Measurements from ENCODE around the gene TCAP. TPM values are rescaled to one million over a fixed set of nuclear protein-coding genes. Genes with fewer than 3 reads are reported as not detected.

The TCAP gene
- total RNA-seq, 1 donor from 2014 or later, result 0.55 TPM

DNA sequence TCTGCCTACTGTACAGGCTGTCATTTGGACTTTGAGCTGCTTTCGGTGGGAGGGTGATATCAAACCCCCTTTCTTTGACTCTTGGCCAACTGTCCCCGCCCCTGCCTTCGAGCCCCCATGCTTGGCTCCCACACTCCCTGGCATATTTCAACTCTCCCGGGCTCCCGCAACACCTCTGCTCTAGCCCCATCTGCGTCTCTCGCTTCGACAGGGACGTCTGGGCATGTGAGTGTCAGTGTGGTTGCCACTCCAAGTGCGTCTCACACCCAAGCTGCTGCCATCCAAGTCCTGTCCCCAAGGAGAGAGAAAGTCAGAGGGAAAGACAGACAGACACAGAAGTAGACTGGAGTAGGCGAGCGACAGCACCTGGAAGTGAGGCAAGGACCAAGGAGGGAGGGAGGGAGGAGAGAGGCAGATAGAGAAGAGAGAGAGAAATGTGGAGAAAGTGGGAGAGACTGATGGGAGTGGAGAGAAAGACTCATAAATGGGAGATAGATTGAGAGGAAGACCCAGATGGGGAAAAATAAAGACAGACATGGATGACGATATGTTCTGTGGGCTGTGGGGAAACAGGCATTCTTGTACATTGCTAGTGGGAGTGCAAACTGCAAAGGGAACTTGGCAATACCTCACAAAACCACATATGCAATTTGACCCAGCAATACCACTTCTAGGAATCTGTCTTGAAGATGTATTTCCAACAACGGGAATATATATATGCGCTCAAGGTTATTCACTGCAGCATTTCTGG is 16.4 kb upstream of the TCAP start:
- DNase-seq (ENCODE audit: low spot score) (no peak), ATAC-seq (no peak)

DNA sequence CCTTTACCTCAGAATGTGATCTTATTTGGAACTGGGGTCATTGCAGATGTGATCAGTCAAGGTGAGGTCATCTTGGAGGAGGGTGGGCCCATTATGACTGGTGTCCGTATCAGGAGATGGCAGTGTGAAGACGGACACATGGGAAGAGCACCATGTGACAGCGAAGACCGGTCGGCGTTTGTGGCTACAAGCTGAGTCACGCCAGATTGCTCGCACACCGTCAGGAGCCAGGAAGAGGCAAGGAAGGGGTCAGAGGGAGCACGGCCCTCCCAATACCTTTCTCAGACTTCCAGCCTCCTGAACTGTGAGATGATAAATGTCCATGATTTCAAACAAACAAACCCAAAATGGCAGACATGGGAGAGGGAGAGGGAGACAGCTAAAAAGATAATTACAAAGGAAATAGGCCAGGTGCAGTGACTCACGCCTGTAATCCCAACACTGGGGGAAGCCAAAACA is 15.0 kb upstream of the TCAP start:
- DNase-seq (ENCODE audit: low spot score) (no peak), ATAC-seq (no peak)

DNA sequence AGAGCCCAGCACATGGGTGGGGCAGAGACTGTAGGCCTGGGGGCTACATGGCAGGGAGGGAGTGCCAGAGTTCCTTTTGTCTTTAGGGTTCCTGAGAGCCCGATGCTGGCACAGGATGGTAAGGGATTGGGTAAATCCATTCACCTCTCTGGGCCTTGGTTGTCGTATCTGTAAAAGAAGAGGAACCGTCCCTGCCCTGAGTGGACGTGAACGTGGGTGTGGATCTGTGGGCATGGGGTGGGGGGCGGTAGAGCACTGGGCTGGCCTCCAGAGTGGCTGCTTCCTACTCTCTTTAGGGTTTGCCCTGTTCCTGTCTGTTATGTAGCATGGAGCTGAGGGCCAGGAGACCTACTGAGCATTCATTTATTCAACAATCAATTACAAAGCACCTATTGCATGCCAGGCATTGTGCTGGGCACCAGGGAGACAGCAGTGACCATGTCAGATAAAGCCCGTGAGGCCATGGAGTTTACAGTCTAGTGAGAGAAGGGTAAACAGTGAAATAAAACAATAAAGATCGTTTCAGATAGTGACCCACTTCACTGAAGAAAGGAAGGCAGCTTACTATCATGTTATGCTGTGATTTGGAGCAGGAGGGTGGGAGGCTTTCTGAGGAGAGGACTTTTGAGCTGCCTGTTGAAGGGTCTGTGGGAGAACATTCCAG is 13.1 kb upstream of the TCAP start:
- no peak for DNase-seq (ENCODE audit: low spot score)
- no peak for ATAC-seq

DNA sequence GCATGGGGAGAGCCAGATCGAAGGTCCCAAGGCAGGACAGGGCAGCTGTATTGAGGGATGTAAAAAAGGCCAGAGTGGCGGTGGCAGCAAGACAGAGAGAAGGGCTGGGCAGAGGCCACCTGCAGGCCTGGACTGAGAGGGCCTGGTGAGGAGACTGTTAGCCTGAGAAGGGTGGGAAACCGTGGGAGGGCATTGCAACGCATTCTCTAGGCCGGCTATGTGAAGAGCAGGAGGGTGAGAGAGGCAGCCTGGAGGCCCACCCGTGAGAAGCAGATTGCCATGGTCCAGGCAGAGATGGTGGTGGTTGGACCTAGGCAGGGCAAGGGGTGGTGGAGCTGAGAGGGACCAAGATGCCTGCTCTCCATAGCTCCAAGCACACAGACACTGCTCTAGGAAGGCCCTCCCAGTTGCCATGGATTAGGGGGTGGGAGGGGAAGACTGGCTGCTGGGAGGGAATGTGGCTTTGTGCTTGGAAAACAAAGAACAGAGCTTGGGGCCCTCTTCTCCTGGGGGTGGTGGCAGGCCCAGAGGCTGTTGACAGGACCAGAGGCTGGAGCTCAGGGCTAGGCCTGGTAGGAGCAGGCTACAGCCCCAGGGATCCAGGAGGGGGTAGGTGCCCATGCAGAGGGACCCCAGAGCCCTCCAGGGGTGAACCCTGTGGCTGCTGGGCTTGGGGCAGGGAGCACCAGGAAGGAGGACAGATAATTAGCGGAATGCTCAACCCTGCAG is 12.4 kb upstream of the TCAP start:
- ATAC-seq (peak; percentile 15), DNase-seq (ENCODE audit: low spot score) (no peak)

DNA sequence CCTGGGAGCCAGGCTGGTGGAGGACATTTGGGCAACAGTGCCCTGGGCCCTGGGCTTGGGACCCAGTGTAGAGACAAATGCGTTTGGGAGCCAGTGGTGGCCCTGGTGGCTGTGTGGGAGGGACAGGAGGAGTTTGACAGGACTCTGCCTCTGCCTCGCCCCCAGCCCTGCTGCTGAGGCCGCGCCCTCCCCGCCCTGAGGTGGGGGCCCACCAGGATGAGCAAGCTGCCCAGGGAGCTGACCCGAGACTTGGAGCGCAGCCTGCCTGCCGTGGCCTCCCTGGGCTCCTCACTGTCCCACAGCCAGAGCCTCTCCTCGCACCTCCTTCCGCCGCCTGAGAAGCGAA is 11.9 kb upstream of the TCAP start:
- ATAC-seq, result no peak
- DNase-seq (ENCODE audit: low spot score), result no peak

DNA sequence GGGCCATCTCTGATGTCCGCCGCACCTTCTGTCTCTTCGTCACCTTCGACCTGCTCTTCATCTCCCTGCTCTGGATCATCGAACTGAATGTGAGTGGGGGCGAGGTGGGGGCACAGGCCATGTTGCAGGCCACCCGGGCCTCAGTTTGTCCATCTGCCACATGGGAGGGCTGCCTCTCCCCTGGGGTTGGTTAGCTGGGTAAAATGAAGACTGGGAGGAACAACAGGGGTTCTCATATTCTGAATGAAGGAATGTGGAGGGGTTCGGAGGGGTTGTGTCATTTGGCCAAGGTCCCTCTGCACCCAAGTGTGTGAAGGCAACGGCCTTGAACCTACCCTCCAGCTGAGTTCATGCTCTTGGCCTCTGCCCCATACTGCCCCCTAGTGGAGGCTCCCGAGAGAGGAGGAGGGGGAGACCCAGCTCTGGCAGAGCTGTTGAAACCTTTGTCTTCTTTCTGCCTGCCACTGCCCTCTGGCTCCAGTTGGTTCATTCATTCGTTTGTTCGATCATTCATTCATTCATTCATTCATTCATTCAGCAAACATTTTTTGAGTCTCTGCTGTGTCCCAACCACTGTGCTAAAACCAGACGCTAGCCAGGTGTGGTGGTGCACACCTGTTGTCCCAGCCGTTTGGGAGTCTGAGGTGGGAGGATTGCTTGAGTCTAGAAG is 11.4 kb upstream of the TCAP start:
- peak; percentile 82 for ATAC-seq
- DNase-seq (ENCODE audit: low spot score), result no peak

DNA sequence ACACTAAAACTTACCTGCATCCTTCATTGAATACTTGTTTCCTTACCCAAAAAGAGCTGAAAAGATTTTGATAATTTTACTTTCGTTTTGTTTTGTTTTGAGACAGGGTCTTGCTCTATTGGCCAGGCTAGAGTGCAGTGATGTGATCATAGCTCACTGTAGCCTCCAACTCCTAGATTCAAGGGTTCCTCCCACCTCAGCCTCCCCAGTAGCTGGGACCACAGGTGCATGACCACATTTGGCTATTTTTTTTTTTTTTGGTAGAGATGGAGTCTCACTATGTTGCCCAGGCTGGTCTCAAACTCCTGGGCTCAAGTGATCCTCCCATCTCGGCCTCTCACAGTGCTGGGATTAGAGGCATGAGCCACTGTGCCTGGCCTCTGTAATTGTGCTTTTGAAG is 10.0 kb upstream of the TCAP start:
- DNase-seq (ENCODE audit: low spot score) (no peak), ATAC-seq (no peak)

DNA sequence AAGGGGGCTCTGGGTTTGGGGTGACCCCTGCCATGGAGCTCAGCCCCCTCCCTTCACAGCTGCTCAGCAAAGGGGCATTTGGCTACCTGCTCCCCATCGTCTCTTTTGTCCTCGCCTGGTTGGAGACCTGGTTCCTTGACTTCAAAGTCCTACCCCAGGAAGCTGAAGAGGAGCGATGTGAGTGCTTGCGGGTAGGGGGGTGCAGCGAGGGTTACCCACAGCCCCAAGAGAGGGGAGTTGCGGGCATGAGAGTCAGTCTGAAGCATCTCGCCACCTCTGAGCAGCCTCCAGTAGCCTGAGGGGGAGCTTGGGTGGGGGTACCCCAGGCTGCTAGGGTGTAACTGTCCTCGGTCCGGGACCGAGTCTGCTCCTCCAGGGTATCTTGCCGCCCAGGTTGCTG is 6.8 kb upstream of the TCAP start:
- no peak for ATAC-seq

DNA sequence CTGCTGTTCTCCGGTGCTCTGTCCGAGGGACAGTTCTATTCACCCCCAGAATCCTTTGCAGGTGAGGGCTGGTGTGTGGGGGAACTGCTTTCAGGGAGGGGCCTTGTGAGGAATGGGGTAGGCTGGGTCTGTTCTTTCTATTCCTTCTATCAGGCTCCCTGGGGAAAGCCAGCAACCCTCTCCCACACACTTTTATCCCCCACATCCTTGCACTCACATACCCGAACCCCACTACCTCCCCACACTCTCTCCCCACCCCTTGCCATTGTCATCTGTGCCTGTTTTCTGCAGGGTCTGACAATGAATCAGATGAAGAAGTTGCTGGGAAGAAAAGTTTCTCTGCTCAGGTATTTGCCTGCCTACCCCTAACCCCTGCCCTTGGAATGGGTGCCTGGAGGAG is 6.4 kb upstream of the TCAP start:
- DNase-seq (ENCODE audit: low spot score) (no peak), ATAC-seq (no peak)

More for the DNA sequence above, 6.8 kb upstream of the TCAP start:
- no peak for DNase-seq (ENCODE audit: low spot score)

DNA sequence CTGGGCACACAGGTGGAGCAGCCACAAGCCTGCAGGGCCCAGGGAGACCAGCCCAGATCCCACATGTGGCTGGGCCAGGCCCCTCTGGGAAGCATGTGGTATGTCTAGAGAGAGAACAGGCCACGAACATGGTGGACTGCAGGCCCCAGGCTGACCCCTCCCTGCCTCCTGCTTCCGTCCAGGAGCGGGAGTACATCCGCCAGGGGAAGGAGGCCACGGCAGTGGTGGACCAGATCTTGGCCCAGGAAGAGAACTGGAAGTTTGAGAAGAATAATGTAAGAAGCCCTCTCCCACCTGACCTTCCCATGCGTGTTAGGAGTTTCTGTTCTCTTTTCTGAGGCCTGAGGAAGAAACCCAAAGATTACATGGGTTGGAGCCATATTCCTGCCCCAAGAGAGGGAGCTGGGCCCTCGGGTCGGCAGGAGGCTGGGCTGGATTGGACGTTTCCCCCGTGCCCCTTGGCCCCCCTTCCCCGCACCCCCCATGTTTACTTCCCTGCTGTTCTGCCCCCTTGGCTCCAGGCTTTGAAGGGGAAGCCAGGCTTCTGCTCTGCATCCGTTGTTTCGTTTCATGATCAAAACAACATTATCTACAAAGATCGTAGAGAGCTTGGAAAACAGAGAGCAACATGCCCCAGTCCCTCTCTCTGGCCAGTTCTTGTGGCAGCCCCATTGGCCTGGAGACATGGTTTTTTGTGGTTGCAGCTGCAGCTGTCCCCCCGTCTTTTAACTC is 5.7 kb upstream of the TCAP start:
- ATAC-seq, result peak; percentile 20
- no peak for DNase-seq (ENCODE audit: low spot score)

DNA sequence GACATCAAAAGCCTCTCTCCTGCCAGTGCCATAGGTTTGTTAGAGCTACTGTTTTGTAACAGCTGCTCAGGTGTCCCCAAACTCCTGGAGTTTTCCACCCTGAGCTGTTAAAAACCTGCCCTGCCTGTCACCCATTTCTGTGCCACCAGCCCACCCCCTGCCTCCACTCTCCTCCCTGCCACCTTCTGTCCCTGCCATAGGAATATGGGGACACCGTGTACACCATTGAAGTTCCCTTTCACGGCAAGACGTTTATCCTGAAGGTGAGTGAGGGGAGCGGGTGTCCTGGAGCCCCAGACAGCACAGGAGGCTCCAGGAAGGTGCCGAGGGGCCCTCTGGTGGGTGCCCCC is 5.2 kb upstream of the TCAP start:
- DNase-seq (ENCODE audit: low spot score) (no peak), ATAC-seq (no peak)

DNA sequence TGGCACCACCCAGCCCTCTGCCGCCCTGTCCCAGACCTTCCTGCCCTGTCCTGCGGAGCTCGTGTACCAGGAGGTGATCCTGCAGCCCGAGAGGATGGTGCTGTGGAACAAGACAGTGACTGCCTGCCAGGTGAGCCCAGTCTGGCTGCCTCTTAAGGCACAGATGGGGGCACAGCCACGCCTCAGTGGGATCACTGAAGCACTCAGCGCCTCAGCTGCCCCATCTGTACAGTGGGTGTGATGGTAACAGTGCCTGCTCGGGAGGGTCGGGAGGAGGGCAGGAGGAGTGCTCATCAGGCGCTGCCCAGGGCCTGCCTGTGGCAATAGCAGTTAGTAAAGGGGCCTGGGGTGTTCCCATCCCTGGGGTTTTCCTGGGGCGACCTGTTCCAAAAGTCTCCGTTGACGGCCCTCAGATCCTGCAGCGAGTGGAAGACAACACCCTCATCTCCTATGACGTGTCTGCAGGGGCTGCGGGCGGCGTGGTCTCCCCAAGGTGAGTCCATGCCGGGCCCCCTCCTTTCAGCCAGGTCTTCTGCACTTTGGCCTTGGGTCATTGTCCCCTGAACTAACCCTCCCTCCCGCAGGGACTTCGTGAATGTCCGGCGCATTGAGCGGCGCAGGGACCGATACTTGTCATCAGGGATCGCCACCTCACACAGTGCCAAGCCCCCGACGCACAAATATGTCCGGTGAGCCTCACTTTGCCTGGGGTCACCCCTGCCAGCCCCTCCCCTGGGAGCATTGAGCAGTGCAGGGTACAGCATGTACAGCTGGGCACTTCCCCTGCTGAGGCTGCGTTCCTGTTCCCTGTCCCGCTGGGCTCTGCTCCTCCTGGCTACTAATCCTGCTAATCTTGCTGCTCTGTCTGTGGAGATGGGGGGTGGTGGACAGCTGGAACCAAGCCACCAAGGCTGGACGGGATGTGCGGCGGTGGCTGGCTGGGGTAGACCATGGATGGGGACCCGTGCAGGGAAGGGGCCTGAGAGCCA is 4.5 kb upstream of the TCAP start:
- ATAC-seq (peak; percentile 8), DNase-seq (ENCODE audit: low spot score) (no peak)

DNA sequence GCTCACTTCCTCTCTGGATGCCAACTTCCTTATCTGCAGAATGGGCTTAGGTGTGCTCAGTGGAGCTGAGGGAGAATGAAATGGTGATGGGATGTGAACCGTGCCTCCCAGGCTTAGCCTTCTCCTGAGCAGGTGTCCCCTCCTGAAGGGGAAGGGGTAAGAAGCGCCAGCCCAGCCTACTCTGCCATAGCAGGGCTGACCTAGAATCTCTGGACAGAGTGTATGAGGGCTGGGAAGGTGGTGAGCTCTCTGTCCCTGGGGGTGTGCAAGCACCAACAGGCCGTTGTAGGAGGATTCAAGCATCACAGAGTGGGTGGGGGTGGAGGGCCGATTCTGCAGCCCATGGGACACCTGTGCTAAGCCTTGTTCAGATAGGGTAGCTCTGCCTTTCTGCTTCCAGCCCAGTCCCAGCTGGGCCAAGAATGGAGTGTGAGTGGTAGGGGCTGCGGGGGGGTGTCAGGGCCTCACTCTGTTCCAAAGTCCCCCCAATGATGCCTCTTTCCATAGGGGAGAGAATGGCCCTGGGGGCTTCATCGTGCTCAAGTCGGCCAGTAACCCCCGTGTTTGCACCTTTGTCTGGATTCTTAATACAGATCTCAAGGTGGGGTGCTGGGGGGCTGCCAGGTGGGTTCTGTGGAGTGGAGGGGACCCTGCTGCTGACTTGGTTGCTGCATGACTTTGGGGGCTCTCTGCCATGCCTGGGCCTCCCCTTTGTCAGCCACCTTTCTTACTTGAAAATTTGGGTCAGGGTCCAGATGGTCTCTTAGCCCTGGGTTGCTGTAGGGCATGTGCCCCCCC is 3.2 kb upstream of the TCAP start:
- DNase-seq (ENCODE audit: low spot score) (no peak), ATAC-seq (no peak)

DNA sequence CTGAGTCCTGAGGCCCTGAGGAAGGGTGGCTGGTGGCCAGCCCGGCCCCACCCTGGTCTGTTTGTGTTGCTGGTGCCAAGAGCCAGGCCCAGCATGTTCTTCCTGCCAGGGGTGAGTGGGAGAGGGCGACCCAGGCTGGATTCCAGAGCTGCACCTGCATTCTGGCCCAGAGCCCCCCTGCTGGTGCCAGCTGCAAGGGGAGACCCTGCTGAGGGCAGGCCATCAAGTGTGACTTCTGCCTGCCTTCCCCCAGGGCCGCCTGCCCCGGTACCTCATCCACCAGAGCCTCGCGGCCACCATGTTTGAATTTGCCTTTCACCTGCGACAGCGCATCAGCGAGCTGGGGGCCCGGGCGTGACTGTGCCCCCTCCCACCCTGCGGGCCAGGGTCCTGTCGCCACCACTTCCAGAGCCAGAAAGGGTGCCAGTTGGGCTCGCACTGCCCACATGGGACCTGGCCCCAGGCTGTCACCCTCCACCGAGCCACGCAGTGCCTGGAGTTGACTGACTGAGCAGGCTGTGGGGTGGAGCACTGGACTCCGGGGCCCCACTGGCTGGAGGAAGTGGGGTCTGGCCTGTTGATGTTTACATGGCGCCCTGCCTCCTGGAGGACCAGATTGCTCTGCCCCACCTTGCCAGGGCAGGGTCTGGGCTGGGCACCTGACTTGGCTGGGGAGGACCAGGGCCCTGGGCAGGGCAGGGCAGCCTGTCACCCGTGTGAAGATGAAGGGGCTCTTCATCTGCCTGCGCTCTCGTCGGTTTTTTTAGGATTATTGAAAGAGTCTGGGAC is 2.4 kb upstream of the TCAP start:
- no peak for DNase-seq (ENCODE audit: low spot score)
- ATAC-seq, result no peak

DNA sequence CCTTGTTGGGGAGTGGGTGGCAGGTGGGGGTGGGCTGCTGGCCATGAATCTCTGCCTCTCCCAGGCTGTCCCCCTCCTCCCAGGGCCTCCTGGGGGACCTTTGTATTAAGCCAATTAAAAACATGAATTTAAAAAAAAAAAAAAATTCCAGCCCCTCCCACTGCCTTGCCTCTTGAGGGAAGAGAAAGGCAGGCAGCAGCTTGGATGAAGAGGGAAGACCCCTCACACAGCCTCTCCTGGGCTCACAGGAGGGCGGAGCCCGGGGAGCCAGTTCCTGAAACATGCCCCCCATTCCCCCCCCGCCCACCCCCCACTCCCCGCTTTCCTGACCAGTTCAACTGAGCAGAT is 1.8 kb upstream of the TCAP start:
- DNase-seq (ENCODE audit: low spot score) (no peak), ATAC-seq (no peak)

DNA sequence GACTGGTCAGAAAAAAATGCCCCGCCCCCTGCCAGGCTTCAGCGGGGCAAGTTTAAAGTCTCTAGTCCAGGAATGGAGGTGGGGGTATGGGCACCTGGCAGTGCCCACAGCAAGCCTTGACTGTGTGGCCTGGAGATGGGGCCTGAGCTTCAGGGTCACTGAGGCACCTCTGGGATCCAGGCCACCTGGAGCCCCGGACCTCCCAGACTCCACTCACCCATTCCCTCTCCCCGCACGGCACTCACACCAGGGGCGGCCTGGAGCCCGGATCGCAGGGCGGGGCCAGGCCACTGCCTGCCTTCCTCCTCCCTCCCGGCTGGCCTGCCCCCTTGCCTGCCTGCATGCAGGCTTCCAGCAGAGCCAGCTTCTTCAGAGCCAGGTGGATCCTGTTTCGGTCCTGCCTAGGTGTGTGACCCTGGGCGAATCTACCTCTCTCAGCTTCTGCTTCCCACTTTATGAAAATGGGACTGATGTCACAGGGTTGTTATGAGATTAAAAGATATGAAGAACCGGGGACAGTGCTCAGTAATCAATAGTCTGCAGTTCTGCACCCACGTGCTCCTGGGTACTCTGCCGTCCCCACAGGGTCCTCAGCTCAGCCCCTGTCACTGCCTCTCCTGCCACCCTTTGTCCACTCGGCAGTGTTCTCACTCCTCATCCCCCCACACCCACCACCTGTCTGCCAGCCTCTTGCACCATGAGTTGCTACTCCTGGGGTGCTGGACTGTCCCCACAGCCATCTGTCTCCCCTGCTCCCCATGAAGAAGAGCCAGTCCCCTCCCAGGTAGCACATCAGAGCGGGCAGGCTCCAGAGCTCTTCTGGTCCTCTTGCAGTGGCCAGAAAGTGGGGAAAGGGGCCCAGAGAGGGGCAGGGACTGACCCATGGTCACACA is 1.2 kb upstream of the TCAP start:
- peak; percentile 37 for ATAC-seq
- peak; percentile 72 for DNase-seq (ENCODE audit: low spot score)

DNA sequence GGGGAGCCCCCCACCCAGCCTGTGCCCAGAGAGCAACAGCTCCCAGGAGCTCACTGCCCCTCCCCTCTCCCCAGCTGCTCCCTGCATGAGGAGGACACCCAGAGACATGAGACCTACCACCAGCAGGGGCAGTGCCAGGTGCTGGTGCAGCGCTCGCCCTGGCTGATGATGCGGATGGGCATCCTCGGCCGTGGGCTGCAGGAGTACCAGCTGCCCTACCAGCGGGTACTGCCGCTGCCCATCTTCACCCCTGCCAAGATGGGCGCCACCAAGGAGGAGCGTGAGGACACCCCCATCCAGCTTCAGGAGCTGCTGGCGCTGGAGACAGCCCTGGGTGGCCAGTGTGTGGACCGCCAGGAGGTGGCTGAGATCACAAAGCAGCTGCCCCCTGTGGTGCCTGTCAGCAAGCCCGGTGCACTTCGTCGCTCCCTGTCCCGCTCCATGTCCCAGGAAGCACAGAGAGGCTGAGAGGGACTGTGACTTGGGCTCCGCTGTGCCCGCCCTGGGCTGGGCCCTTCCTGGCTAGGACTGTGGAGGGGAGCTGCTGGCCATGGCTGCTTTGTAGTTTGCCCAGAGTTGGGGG is 584 bp downstream of the TCAP start:
- DNase-seq (ENCODE audit: low spot score), result no peak
- ATAC-seq, result peak; percentile 11
